Stimulated activated CD4-positive, alpha-beta T cell treated with anti-CD3 and anti-CD28 coated beads, TNF-alpha, amount 100 ng/mL, for 1 hour (primary cell): Measurements from ENCODE around the gene FUOM.
"Not testable (repeated sequence)": the region's sequence is repeated elsewhere in the genome, so short reads cannot be mapped to it uniquely, and the experiment has no call there.

ENCODE experiments used
- DNase-seq, 3 donors: peaks; one replicate each; pipeline ENCODE4 v3.0.0-alpha.2; 2020; ENCODE audit warnings: low read depth in 3 of 3, low spot score in 1 of 3

Gene FUOM

GRCh38 chr10:133370030-133370786 is 12.4 kb upstream of the FUOM start:
- DNase-seq, result no peak

- no peak for DNase-seq
Observed at GRCh38 chr10:133368153-133368552, 10.3 kb upstream of the FUOM start.

GRCh38 chr10:133367461-133367860 is 9.6 kb upstream of the FUOM start:
- not testable (repeated sequence) for DNase-seq

- no peak for DNase-seq
Observed at GRCh38 chr10:133366751-133367150, 8.9 kb upstream of the FUOM start.

- no peak for DNase-seq
Observed at GRCh38 chr10:133366130-133366478, 8.3 kb upstream of the FUOM start.

- no peak for DNase-seq
Observed at GRCh38 chr10:133365461-133366129, 7.8 kb upstream of the FUOM start.

GRCh38 chr10:133364645-133365431 is 7.0 kb upstream of the FUOM start:
- DNase-seq, result no peak

GRCh38 chr10:133362846-133363245 is 5.0 kb upstream of the FUOM start:
- DNase-seq, result no peak

GRCh38 chr10:133361773-133362441 is 4.1 kb upstream of the FUOM start:
- DNase-seq, result no peak

- no peak for DNase-seq
Observed at GRCh38 chr10:133361227-133361626, 3.4 kb upstream of the FUOM start.

- DNase-seq, result no peak
Observed at GRCh38 chr10:133359972-133360610, 2.3 kb upstream of the FUOM start.

- no peak for DNase-seq
Observed at GRCh38 chr10:133359554-133359971, 1.7 kb upstream of the FUOM start.

GRCh38 chr10:133358925-133359310 is 1.1 kb upstream of the FUOM start:
- DNase-seq, result no peak

GRCh38 chr10:133358162-133358924 is 524 bp upstream of the FUOM start:
- no peak for DNase-seq

GRCh38 chr10:133356549-133357284 is 1.1 kb downstream of the FUOM start:
- no peak for DNase-seq

GRCh38 chr10:133355991-133356390 is 1.8 kb downstream of the FUOM start:
- DNase-seq, result no peak

- DNase-seq, result no peak
Observed at GRCh38 chr10:133355266-133355665, 2.6 kb downstream of the FUOM start.

GRCh38 chr10:133354672-133355240 is 3.1 kb downstream of the FUOM start:
- DNase-seq, result no peak

- no peak for DNase-seq
Observed at GRCh38 chr10:133353988-133354605, 3.7 kb downstream of the FUOM start.
